DLD1 (cell line): ENCODE measurements around the gene GGN.
"Not testable (repeated sequence)": the region's sequence is repeated elsewhere in the genome, so short reads cannot be mapped to it uniquely, and the experiment has no call there.

ENCODE experiments used
- in situ Hi-C: cut with HindIII; loops from 2 replicates; pipeline ENCODE4 v1.10.0; 2017; ENCODE audit warnings: low sequenced_read_pairs

Gene GGN

GRCh38 chr19:38412491-38412890 lies 24.7 kb upstream of the GGN start:
- in situ Hi-C loops = no loop called here

GRCh38 chr19:38411898-38412297 lies 24.1 kb upstream of the GGN start:
- in situ Hi-C loops = not testable (repeated sequence)

- in situ Hi-C loops = no loop called here
These were observed 23.3 kb upstream of the GGN start for GRCh38 chr19:38411041-38411712.

- in situ Hi-C loops = not testable (repeated sequence)
These were observed 22.6 kb upstream of the GGN start for GRCh38 chr19:38410407-38410806.

GRCh38 chr19:38409631-38410133 lies 21.8 kb upstream of the GGN start:
- in situ Hi-C loops = no loop called here

- in situ Hi-C loops = no loop called here
These were observed 17.4 kb upstream of the GGN start for GRCh38 chr19:38405276-38405675.

GRCh38 chr19:38404858-38405257 lies 17.0 kb upstream of the GGN start:
- in situ Hi-C loops = no loop called here

- in situ Hi-C loops = no loop called here
These were observed 15.3 kb upstream of the GGN start, which contains the start of gene FAM98C for GRCh38 chr19:38402967-38403674. FAM98C (plus strand) TSS chr19:38403093; CDS start chr19:38403154, 61 bp downstream.

GRCh38 chr19:38402623-38402966 lies 14.8 kb upstream of the GGN start:
- in situ Hi-C loops = no loop called here

GRCh38 chr19:38401148-38401547 lies 13.3 kb upstream of the GGN start:
- in situ Hi-C loops = no loop called here

GRCh38 chr19:38400361-38400760 lies 12.5 kb upstream of the GGN start:
- in situ Hi-C loops = no loop called here

- in situ Hi-C loops = no loop called here
These were observed 11.7 kb upstream of the GGN start for GRCh38 chr19:38399537-38399936.

GRCh38 chr19:38399081-38399480 lies 11.2 kb upstream of the GGN start:
- in situ Hi-C loops = no loop called here

- in situ Hi-C loops = no loop called here
These were observed 7.7 kb upstream of the GGN start for GRCh38 chr19:38395381-38396114.

GRCh38 chr19:38394488-38394887 lies 6.7 kb upstream of the GGN start:
- in situ Hi-C loops = no loop called here

GRCh38 chr19:38392707-38393308 lies 5.0 kb upstream of the GGN start:
- in situ Hi-C loops = no loop called here

- in situ Hi-C loops = no loop called here
These were observed 4.2 kb upstream of the GGN start for GRCh38 chr19:38391911-38392464.

GRCh38 chr19:38389957-38390924 lies 2.4 kb upstream of the GGN start:
- in situ Hi-C loops = no loop called here

GRCh38 chr19:38389101-38389925 lies 1.5 kb upstream of the GGN start:
- in situ Hi-C loops = no loop called here
